Measurements from ENCODE around the gene NRCAM.
"Not testable (repeated sequence)": the region's sequence is repeated elsewhere in the genome, so short reads cannot be mapped to it uniquely, and the experiment has no call there.

NRCAM gene

DNA sequence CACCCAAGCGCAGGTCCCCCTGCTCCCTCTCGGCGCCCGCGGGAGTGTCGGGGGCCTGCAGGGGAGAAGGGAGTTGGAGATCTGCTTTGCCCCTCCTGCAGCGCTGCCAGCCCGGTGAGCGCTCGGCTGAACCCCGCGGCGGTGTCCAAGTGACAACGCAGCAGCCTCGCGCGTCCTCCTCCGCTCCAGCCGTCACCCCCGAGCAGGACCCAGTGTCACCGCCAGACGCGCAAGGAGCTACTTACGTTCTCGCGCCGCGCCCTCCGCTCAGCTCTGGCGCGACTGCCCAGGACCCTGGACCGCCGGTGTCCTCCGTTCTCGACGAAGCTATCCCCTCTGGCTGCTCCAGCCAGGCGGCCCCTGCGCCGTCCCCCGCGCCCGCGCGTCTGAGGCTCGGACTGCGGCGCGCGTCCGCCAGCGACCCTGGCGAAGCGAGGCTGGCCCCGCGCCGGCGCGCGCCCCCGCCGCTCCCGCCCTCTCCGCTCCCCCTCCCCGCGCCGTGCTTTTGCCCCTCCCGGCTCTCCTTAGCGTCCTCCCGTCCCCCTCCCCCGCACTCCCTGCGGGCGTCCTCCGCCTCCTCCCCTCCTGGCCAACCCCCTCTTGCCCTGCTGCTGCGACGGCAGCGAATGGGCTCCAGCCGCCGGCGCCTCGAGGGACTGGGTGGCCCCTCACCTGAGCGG lies at the start of gene NRCAM:
NRCAM (minus strand) TSS at position 439 of the 680 bp plus-strand sequence. CDS start 216,372 bp downstream, outside the sequence.
- peak; percentile 50 for DNase-seq

DNA sequence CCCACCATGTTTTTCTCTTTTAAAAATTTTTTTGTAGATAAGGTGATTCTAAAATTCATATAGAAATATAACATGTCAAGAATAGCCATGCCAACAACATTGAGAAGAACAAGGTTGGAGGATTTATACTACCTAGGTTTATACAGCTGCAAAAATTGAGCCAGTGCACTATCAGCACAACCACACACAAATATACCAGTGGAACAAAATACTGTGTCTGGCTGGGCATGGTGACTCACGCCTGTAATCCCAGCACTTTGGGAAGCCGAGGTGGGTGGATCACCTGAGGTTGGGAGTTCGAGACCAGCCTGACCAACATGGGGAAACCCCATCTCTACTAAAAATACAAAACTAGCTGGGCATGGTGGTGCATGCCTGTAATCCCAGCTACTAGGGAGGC lies 48.3 kb upstream of the NRCAM start:
- DNase-seq: not testable (repeated sequence)

DNA sequence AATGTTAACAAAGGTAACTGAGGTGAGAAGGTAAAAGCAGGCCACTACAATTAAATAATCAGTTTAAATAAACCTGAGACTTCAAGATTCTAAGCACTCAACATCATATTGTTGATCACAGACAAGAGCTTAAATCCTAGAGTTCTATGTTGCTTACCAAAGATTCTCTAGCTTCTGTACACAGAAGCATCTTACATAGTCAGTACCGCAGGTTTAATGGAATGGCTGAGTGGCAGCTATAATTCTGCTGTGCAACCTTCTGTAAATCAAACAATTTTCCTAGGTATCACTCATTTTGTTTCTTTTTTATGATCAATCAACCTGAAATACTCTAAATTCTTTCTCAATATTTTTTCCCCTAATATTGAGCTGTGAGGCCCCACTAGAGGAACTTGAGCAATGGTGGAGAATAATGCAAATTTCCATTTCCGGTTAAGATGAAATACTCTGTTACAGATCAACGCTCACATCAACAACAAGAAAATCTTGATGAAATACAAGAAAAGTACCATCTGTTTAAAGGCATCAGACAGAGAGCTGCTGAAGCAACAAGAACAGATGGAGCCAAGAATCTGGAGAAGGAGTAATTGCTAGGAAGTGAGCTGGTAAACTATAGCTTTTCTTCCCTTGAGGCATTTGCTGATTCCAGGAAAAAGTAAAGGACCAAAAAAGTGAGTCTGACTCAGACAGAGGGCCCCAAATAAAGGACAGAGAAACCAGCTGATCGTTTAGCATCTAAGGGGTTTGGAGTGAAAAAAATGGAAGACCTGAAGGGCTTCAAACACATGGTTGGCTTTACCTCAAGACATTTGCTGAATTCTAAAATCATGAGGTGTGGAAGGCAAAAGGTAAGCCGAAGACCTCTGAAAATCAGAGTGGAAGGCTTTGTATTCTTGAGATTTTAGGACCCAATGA lies 47.1 kb upstream of the NRCAM start:
- DNase-seq: no peak

DNA sequence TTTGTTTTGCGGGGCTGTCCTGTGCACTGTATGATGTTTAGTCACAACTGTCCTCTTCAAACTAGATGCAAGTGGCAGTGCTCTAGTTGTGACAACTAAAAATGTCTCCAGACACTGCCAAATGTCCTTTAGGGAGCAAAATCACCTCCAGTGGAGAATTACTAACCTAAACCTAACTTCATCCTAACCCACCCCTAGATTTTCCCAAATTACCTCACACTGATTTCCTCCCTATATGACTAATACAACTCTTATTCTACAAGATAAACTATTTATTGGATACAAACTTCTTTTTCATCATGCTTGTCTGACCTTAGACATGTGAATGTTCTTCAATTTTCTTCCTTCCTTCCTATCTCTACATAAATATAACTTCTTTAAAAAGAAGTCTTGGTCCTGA lies 43.3 kb upstream of the NRCAM start:
- DNase-seq: no peak

GRCh38 chr7:108498481-108498880 lies 42.2 kb upstream of the NRCAM start:
- DNase-seq: no peak

GRCh38 chr7:108497082-108497725 lies 41.0 kb upstream of the NRCAM start:
- peak; percentile 83 for DNase-seq

- DNase-seq: no peak
Measured at GRCh38 chr7:108492742-108493141, 36.5 kb upstream of the NRCAM start.

DNA sequence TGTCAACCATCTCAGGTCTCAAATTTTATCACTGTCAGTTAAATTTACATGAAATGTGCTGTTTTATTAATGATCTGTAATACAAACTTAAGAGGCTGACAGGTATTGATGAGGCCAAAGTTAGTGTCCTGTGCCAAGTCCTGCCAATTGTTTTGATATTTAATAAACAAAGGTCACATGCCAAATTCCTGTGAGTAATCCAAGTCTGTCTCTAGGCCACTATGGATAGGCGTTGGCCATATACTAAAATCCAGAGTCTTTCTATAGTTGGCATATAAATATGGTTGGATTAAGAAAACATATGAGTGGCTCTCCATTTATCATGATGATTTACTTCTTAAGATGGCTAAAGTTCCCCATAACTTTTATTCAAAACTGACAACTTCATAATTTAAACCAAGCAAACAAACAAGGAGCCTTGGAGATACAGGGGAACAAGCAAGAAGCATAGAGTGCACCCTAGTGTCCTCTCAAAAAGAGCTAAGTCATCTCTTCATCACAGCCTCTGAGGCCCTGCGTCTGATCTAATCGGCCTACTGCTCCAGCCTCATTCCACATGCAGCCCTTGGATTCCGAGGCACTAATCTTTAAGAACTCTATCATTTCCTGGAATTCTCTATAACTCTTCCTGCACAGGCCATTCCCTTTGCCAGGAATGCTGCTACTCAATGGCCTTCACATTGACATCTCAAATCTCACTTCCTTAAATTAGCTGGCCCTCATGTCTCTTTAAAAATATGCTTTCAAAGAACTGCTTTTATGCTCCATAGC lies 32.7 kb upstream of the NRCAM start:
- no peak for DNase-seq

DNA sequence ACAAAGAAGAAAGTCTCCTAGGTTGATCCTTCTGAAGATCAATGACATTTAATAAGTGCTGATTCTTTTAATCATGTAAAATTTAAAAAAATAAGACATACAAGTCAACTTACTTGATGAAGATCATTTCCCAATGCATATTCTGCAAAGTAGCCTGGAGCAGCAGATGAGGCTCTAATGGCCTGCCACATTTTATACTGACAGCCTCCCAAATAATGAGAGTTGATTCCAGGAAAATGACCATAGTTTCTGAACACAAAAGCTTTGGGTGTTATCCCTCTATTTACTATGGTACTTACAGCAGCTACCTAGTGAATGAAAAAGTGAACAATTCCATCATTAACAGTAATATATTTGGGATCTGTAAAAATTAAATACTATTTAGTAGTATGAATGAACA lies 31.4 kb upstream of the NRCAM start:
- DNase-seq: no peak

GRCh38 chr7:108486291-108486966 lies 30.2 kb upstream of the NRCAM start:
- DNase-seq: no peak

GRCh38 chr7:108484137-108484536 lies 27.9 kb upstream of the NRCAM start:
- no peak for DNase-seq

DNA sequence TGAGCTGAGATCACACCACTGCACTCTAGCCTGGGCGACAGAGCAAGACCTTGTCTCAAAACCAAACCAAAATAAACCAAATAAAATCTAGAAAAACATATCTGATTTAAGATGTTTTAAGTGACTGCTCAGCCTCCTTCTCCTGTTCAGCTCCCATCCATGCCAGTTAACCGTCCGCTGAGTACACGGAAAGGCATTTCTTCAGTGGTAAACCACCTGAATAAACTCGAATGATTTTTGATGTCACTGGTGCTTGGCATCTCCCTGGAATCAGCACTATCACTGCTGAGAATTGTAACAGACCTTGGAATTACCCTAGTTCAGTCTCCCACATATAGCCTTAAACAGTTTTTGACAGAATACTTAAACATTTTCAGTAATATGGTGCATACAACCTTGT lies 24.1 kb upstream of the NRCAM start:
- no peak for DNase-seq

GRCh38 chr7:108479751-108480150 lies 23.5 kb upstream of the NRCAM start:
- no peak for DNase-seq

DNA sequence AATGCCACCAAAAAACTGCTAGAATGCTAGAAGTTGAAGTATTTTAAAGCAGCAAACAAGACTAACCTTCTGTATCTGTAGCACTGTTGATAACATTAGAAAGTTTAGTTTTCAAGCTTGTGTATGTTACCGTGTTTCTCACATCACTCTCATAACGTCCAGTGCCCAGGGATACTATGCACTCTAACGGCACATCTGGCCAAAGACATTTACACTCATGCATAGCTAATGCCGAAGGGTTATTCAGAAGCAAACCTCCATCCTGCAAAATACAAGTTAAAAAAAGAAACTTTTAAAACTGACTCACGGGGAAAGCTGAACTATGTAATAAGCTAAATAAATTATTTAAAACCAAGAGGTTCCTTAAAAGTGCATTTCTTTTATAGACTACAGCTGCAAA lies 22.9 kb upstream of the NRCAM start:
- DNase-seq: no peak

- DNase-seq: no peak
Measured at GRCh38 chr7:108468246-108468645, 12.0 kb upstream of the NRCAM start.

- no peak for DNase-seq
Measured at GRCh38 chr7:108467391-108467790, 11.2 kb upstream of the NRCAM start.

GRCh38 chr7:108466322-108466721 lies 10.1 kb upstream of the NRCAM start:
- DNase-seq: not testable (repeated sequence)

DNA sequence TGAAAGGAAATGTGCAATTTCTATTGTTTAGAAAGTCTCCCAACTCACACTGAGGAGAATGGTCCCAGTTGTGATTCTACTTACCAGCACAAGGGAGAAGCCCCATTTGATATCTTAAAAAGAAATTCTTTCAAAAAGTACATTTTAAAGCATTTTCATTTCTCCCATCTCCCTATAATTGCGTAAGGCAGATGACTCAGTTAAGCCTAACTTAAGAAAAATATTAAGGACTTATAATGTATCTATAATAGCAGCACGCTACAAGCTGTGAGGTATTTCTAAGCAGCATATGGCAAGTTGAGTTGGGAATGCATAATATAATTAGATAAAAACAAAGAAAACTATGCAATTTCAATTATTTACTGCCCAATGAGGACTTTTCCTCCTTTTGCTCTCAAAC lies 8.5 kb upstream of the NRCAM start:
- DNase-seq: no peak

DNA sequence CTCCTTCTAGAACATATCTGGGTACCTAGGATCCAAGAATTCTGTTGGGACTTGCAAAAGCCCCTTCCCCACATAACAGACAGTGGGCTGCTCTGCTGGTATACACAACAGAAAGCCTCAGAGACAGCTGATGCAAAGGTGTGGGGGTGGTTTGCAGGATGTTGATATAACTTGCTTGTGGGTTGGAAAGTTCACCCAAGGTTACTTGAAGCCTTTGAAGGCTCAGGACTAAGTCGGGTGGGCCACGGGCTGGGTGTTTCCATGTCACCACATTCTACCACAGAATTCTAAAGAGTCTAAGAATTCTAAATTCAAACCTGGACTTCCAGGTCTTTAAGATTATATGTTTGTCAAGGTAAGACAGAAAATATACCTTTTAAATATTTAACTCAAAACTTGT lies 7.4 kb upstream of the NRCAM start:
- no peak for DNase-seq

GRCh38 chr7:108461840-108462239 lies 5.6 kb upstream of the NRCAM start:
- no peak for DNase-seq

DNA sequence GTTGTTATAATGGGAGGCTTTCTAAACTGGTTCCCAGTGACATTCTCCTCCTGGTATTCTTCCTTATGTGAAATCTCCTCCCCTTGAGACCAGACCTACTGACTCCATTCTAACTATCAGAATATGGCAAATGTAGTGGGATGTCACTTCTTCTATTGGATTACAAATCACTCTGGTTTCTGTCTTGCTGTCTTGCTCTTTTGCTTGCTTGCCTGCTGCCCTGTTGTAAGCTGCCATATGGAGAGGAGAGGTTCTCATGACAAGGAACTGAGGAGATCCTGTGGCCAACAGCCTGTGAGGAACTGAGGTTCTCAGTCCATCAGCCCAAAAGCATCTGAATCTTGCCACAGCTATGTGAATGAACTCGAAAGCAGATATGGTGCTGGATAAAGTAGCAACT lies 4.7 kb upstream of the NRCAM start:
- DNase-seq: no peak

- peak; percentile 60 for DNase-seq
Measured at GRCh38 chr7:108459922-108460551, 3.8 kb upstream of the NRCAM start.
